ENCODE measurements around the gene EMC8. TPM values are rescaled to one million over a fixed set of nuclear protein-coding genes. Genes with fewer than 3 reads are reported as not detected.

Gene EMC8
- total RNA-seq, 1 donor from 2014 or later, result 26.3 TPM

DNA sequence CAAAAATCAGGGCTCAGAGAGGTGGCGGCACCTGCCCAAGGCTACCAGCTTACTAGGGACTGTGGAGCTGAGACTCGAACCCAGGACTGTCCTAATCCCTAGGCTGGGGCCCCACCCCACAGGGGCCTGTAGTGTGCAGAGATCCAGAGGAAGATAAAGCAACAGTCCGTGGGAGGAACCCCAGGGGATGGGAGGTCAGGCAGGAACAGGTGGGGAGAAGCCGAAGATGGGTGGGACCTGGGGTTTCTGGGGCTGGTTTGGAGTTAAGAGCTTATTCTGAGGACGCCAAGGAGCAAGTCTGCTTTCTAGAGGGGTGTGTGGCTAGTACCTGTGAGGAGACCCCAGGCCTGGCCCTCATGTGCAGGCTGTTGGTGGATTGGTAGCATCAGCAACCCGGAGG lies 63.4 kb downstream of the EMC8 start:
- no peak for FAIRE-seq
- no peaks in the 10 kb centered on the region for H3K27me3 ChIP-seq (ENCODE audit: control insufficient read depth, insufficient read depth, low read length)
- H3K36me3 ChIP-seq (ENCODE audit: control insufficient read depth, insufficient read depth, low read length), result peaks cover 37% of the 10 kb centered on the region
- H3K4me3 ChIP-seq (ENCODE audit: low read depth, low read length), result no peak overlapping the region
- TF ChIP-seq, protein P1, sequence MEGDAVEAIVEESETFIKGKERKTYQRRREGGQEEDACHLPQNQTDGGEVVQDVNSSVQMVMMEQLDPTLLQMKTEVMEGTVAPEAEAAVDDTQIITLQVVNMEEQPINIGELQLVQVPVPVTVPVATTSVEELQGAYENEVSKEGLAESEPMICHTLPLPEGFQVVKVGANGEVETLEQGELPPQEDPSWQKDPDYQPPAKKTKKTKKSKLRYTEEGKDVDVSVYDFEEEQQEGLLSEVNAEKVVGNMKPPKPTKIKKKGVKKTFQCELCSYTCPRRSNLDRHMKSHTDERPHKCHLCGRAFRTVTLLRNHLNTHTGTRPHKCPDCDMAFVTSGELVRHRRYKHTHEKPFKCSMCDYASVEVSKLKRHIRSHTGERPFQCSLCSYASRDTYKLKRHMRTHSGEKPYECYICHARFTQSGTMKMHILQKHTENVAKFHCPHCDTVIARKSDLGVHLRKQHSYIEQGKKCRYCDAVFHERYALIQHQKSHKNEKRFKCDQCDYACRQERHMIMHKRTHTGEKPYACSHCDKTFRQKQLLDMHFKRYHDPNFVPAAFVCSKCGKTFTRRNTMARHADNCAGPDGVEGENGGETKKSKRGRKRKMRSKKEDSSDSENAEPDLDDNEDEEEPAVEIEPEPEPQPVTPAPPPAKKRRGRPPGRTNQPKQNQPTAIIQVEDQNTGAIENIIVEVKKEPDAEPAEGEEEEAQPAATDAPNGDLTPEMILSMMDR (IDR thresholded peaks at IDR 0.05; ENCODE audit: insufficient read depth, low read length, severe bottlenecking), result no peak
- DNase-seq (ENCODE audit: low read depth), result no peak

DNA sequence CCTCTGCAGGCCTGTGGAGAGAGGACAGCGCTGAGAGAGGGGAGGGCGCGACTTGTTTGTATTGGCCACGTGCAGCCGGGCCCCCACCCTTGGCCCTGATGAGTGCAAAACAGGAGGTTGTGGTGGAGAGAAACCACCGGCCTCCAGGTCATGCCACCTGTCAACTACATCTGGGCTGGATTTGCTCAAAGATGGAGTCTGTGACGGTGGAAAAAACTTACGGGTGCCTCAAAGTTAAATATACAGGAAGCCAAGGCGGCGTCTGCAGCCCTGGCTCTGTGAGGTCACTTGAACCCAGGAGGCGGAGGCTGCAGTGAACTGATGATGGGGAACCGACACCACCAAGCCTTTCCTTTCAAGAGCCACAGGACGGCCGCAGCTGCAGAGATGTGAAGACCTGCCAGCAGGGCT lies 64.1 kb downstream of the EMC8 start:
- TF ChIP-seq, protein P1 (IDR thresholded peaks at IDR 0.05; ENCODE audit: insufficient read depth, low read length, severe bottlenecking), result no peak
- Histone ChIP-seq H3K4me3 (ENCODE audit: low read depth, low read length) (no peak overlapping the region), H3K27me3 (ENCODE audit: control insufficient read depth, insufficient read depth, low read length) (no peaks in the 10 kb centered on the region), H3K36me3 (ENCODE audit: control insufficient read depth, insufficient read depth, low read length) (peaks cover 36% of the 10 kb centered on the region)
- DNase-seq (ENCODE audit: low read depth) (no peak), FAIRE-seq (no peak)

DNA sequence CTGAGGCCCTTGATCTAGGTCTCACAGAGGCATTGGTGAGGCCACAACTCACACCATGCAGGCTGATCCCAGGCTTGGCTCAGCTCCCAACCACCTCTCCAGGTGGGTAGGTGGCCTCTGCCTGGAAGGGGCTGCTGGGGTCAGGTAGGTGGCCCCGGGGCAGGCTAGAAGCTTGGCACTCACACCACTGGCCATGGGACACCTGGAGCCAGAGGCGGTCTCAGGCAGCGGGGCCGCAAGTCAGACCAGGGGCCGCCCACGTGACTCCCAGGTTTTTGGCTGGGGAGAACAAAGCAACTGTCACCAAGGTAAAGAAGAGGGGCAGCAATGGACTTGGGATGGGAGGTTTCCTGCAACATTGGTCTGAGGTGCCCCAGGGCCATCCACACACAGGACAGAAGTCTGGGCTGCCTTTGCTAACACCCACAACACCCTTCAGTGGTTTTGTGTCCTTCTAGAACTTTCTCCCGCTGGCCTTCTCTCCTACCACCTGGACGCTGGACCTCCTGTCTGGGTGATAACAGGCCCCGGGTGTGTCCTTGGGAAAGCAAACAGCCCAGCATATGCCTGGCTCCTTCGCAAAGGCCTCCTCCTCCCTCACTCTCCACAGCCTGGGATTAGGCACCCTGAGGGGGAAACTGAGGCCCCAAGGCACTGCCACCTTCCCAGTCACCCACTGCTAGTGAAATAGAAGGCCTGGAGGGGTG lies 64.9 kb downstream of the EMC8 start:
- H3K27me3 ChIP-seq (ENCODE audit: control insufficient read depth, insufficient read depth, low read length), result no peaks in the 10 kb centered on the region
- no peak for DNase-seq (ENCODE audit: low read depth)
- no peak for FAIRE-seq
- H3K36me3 ChIP-seq (ENCODE audit: control insufficient read depth, insufficient read depth, low read length), result peaks cover 40% of the 10 kb centered on the region
- H3K4me3 ChIP-seq (ENCODE audit: low read depth, low read length), result no peak overlapping the region
- TF ChIP-seq, protein P1 (IDR thresholded peaks at IDR 0.05; ENCODE audit: insufficient read depth, low read length, severe bottlenecking), result no peak

DNA sequence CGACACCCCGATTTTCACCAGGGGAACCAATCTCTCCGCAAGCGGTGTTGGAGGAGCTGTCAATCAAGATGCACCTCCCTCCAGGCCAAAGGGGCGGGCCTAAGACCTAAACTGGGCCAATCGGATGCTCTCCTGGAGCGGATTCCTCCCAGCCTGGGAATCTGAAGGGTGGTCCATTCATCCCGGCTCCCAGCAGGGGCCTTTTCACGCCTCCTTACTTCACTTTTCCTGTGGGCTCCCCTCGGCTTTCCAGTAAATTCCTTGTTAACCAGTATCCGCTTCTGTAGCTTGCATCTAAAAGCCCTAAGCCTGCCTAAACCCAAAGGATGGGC lies 65.5 kb downstream of the EMC8 start:
- no peak for DNase-seq (ENCODE audit: low read depth)
- TF ChIP-seq, protein P1 (IDR thresholded peaks at IDR 0.05; ENCODE audit: insufficient read depth, low read length, severe bottlenecking), result no peak

DNA sequence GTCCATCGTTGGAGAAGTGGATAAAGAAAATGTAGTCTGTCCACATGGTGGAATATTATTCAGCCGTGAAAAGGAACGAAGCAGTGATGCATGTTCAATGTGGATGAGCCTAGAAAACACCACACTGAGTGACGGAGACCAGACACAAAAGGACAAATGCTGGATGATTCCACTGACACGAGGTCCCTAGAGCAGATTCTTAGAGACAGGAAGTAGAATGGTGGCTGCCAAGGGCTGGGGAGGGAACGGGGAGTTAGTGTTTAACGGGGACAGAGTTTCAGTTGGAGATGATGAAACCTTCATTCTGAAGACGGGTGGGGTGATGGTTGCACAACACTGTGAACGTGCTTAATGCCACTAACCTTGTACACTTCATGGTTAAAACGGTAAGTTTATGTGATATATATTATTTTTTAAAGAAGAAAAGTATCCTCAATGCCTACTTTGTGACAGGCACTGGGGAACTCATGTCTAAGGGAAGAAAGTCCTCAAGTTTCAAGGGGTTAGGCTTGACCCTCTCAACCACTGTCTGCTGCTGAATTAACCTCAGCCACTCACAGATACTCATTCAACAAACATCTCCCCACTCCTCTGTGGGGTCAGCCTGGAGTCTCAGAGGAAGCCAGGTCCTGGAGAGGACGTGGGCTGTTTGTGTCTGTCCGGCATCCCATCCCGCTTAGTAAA lies 66.0 kb downstream of the EMC8 start:
- FAIRE-seq (no peak), DNase-seq (ENCODE audit: low read depth) (peak; percentile 48)
- TF ChIP-seq, protein P1 (IDR thresholded peaks at IDR 0.05; ENCODE audit: insufficient read depth, low read length, severe bottlenecking), result no peak
- H3K4me3 ChIP-seq (ENCODE audit: low read depth, low read length), result no peak overlapping the region
- H3K36me3 ChIP-seq (ENCODE audit: control insufficient read depth, insufficient read depth, low read length), result peaks cover 39% of the 10 kb centered on the region
- no peaks in the 10 kb centered on the region for H3K27me3 ChIP-seq (ENCODE audit: control insufficient read depth, insufficient read depth, low read length)

More for the DNA sequence above, 65.5 kb downstream of the EMC8 start:
- FAIRE-seq, result no peak
- peaks cover 37% of the 10 kb centered on the region for H3K36me3 ChIP-seq (ENCODE audit: control insufficient read depth, insufficient read depth, low read length)
- H3K27me3 ChIP-seq (ENCODE audit: control insufficient read depth, insufficient read depth, low read length), result no peaks in the 10 kb centered on the region
- H3K4me3 ChIP-seq (ENCODE audit: low read depth, low read length), result no peak overlapping the region
